Activated T-cell treated with anti-CD3 and anti-CD28 coated beads for 48 hours (primary cell): ENCODE results near the gene CPLX3.

ENCODE experiments used
- DNase-seq: peaks from one replicate; pipeline ENCODE4 v3.0.0-alpha.2; 2020; ENCODE audit warnings: low read depth

Gene CPLX3

DNA sequence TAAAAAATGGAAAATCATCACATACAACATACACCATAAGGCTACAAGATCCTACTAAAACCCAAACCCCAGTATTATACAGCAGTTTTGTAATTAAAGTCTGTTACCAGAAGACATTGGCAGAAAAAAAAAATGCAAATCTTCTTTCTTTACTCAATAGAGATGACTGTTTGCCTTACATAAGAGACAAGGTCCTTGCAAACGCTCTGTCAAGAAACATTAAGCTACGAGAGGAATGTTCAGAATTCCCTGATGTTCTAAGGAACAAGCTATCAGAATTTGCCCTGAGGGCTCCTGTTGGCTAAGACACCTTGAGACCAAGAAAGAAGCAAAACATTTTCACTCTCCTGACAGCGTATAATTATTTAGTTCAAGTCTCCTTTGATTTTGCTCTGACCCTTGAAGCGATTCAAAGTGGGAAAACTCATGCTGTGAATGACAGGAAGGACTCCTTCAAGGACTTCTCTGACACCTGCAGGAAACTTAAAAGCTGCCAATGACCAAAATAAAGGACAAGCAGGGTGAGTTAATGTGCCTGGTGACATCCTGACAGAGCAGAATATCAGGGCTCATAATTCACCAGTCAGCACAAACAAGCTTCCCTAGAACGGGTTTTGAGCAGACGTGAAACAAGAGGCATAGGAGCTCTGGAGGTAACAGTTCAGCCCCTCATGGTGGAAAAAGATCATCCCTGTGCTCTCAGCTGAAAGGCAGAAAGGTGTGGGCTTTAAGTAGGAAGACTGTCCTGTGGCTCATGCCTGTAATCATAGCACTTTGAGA, 44.2 kb downstream of the CPLX3 start:
- no peak for DNase-seq

DNA sequence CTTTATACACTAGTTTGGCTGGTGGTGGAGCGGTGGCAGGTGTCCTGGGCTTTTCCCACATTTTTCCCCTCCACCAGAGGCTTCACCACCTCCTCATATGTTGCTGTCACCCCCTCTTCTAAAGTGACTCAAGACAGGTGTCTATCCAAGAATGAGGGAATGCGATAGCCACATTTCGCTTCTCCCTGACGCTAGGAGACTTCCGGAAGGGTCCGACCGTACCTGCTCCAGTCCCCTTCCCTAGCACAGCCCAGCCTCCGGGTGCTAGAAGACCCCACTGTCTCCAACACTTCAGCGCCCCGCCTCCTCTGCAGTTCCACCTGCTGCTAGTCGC, 46.2 kb downstream of the CPLX3 start:
- DNase-seq: no peak

DNA sequence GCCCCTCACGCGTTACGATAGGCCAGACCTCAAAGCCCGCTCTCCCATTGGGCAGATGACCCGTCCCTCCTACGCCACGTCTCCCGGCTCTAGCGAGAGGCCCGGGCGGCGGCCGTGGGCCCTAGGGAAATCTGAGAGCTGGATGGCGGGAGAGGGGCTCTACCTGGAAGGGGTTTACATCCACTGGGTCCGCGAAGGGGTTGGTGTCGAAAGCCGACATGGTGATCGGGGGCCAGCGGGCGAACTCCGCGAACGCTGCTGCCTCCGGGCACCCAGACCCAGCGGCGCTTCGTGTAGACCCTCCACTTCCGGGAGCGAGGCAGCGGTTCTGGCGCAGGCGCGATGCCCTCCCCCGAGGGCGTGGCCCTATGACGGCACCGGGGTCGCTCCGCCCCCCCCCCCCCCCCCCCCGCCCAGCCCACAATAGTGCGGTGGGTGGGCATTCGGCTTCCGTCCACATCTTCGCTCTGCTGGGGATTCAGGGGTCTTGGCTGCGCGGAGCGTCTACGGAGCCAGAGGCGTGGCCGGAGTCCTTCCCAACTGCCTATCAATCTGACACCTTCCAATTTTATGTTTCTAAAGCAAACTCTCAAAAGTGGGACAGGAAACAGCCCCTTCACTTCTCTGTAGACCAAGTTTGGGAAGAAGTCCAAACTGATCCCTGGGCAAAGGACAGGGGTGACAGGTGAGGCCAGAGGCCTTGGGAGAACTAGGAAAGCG, 46.8 kb downstream of the CPLX3 start, which contains the start of gene SCAMP2:
SCAMP2 (minus strand) TSS at position 330 of the 720 bp plus-strand sequence; CDS start at position 220, 110 bp downstream.
- peak; percentile 85 for DNase-seq

DNA sequence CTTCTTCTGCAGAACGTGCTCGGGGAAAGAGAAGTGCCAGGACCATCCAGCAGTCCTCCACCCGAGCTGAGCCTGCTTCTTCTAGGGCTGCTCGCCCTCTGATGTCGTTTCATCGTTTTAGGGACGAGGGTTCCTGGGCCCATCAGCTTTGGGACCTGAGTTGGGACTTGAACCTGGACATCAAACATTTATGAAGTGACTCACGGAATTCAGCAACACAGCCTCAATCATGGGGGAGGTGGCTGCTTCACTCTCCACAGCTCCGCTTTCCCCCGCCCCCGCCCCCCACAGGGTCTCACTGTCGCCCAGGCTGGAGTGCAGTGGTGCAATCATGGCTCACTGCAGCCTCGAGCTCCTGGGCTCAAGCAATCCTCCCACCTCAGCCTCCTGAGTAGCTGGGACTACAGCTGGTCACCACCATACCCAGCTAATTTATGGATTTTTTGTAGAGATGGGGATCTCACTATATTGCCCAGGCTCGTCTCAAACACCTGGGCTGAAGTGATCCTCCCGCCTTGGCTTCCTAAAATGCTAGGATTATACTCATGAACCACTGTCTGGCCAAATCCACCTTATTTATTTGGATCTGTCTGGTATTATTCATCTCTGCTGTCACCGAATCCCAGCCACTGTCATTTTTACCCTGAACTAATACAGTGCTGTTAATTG, 47.5 kb downstream of the CPLX3 start:
- no peak for DNase-seq

DNA sequence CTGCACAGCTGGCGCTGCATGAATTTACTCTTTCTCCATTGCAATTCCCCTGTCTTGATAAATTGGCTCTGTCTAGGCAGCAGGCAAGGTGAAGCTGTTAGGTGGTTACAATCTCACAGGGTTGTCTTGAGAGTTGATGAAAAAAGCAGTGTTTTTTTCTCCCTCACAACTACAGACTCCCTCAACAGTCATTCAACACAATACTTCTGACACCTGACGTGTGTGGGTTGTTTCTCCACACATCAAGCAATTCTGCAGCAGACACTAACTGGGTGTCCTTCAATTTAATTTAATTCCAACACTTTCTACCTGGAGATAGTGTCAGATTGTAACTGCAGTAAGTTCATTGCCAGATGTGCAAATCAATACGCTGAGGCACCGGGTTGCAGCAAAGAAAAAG, 51.8 kb downstream of the CPLX3 start:
- no peak for DNase-seq
